AG20443 (cell line): Measurements from ENCODE around the gene CFAP299.
"Not testable (repeated sequence)": the region's sequence is repeated elsewhere in the genome, so short reads cannot be mapped to it uniquely, and the experiment has no call there.

Source experiments
- DNase-seq: peaks from one replicate; pipeline ENCODE4 v3.0.0; 2012; ENCODE audit warnings: low spot score, mixed read lengths

CFAP299 gene

GRCh38 chr4:80610845-80611677, 275.5 kb downstream of the CFAP299 start:
- peak; percentile 9 for DNase-seq

- no peak for DNase-seq
These were observed 276.1 kb downstream of the CFAP299 start for GRCh38 chr4:80611678-80611979.

- no peak for DNase-seq
These were observed 277.9 kb downstream of the CFAP299 start for GRCh38 chr4:80613470-80613869.

- DNase-seq = no peak
These were observed 278.8 kb downstream of the CFAP299 start for GRCh38 chr4:80614319-80614718.

- DNase-seq = no peak
These were observed 279.6 kb downstream of the CFAP299 start for GRCh38 chr4:80615099-80615498.

GRCh38 chr4:80619070-80619674, 283.6 kb downstream of the CFAP299 start:
- DNase-seq = no peak

GRCh38 chr4:80631861-80632260, 296.3 kb downstream of the CFAP299 start:
- no peak for DNase-seq

GRCh38 chr4:80637190-80637589, 301.7 kb downstream of the CFAP299 start:
- no peak for DNase-seq

- DNase-seq = peak; percentile 17
These were observed 310.5 kb downstream of the CFAP299 start for GRCh38 chr4:80646061-80646460.

GRCh38 chr4:80655662-80656061, 320.1 kb downstream of the CFAP299 start:
- DNase-seq = no peak

- not testable (repeated sequence) for DNase-seq
These were observed 334.6 kb downstream of the CFAP299 start for GRCh38 chr4:80670118-80670517.

GRCh38 chr4:80678413-80678812, 342.9 kb downstream of the CFAP299 start:
- DNase-seq = no peak

GRCh38 chr4:80680934-80681333, 345.4 kb downstream of the CFAP299 start:
- DNase-seq = no peak

- DNase-seq = no peak
These were observed 349.7 kb downstream of the CFAP299 start for GRCh38 chr4:80685214-80685613.

GRCh38 chr4:80687736-80688135, 352.2 kb downstream of the CFAP299 start:
- not testable (repeated sequence) for DNase-seq

- no peak for DNase-seq
These were observed 358.6 kb downstream of the CFAP299 start for GRCh38 chr4:80694171-80694570.

GRCh38 chr4:80705311-80705710, 369.8 kb downstream of the CFAP299 start:
- no peak for DNase-seq

GRCh38 chr4:80709082-80709869, 373.7 kb downstream of the CFAP299 start:
- no peak for DNase-seq

GRCh38 chr4:80710748-80711451, 375.4 kb downstream of the CFAP299 start:
- no peak for DNase-seq

- no peak for DNase-seq
These were observed 376.4 kb downstream of the CFAP299 start for GRCh38 chr4:80711956-80712355.

- DNase-seq = no peak
These were observed 377.9 kb downstream of the CFAP299 start for GRCh38 chr4:80713409-80713808.

GRCh38 chr4:80717204-80717603, 381.7 kb downstream of the CFAP299 start:
- DNase-seq = no peak
